ENCODE measurements around the gene ZNF438. TPM values are rescaled to one million over a fixed set of nuclear protein-coding genes. Genes with fewer than 3 reads are reported as not detected.

ZNF438 gene
- total and polyA plus RNA-seq, 9 donors: 10.5 to 14.5 (median 12.7) TPM

DNA sequence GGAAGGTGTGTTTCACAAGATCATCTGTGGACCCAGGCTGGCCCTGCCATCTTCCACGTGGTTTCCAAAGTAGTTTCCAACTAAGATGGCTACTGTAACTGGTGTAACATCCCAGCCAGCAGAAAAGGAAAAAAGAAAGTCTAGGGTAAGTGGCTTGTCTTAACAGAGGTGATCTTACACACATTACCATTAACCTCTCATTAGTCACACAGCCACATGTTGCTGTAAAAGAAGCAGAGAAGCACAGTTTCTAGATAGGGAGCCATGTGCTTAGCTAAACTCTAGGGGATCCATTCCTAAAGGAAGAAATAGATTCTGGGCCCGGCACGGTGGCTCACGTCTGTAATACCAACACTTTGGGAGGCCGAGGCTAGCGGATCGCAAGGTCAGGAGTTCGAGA lies 54.3 kb downstream of the ZNF438 start:
- H3K27ac ChIP-seq (ENCODE audit: low read length): no peak overlapping the region
- WGBS (ENCODE audit: insufficient coverage): 78% methylated on average over 7 of the region's 8 CpGs
- H3K27me3 ChIP-seq (ENCODE audit: control insufficient read depth, insufficient read depth, low read length): no peaks in the 10 kb centered on the region
- DNase-seq: no peak
- peaks cover 2% of the 10 kb centered on the region for H3K9me3 ChIP-seq (replicated peaks; ENCODE audit: control insufficient read depth, low read depth, low read length)
- peaks cover 17% of the 10 kb centered on the region for H3K4me1 ChIP-seq (ENCODE audit: control insufficient read depth, insufficient read depth, low read length)
- no peak overlapping the region for H3K4me3 ChIP-seq (ENCODE audit: low read length)
- peaks cover 2% of the 10 kb centered on the region for H3K36me3 ChIP-seq (ENCODE audit: control insufficient read depth, insufficient read depth, low read length)

DNA sequence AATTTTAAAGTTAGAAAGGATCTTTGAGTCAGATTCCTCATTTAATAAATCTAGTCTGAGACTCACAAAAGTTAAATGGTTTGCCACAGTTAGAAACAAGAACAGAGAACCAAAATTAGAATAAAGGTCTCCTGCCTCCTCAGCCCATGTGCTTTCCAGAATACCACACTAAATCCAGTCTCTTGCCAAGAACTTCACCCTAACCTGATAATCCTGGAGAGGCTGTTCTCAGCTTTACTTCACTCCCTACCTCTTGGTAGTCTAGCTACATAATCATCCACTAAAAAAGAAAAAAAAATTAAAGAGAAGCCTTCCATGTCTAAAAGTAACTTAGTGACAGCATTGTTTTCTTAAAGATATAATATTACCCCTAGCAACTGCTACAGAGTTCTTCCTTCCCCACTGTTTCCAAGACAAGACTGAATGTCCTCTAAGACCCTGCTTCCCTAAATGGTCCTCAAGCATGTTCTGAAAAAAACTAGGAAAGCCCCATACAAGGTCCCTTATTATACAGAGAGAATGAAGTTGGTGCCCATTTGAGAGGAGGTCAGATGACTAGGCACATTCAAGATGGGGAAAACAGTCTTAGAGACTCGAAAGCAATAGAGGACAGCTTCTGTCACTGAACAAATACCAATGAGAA lies 56.8 kb downstream of the ZNF438 start:
- Histone ChIP-seq H3K27ac (ENCODE audit: low read length) (peak overlapping the region; percentile 59), H3K9me3 (replicated peaks; ENCODE audit: control insufficient read depth, low read depth, low read length) (peaks cover 2% of the 10 kb centered on the region), H3K4me1 (ENCODE audit: control insufficient read depth, insufficient read depth, low read length) (peaks cover 13% of the 10 kb centered on the region), H3K36me3 (ENCODE audit: control insufficient read depth, insufficient read depth, low read length) (peaks cover 2% of the 10 kb centered on the region), H3K27me3 (ENCODE audit: control insufficient read depth, insufficient read depth, low read length) (no peaks in the 10 kb centered on the region), H3K4me3 (ENCODE audit: low read length) (no peak overlapping the region)
- DNase-seq: peak; percentile 64
- 100% methylated on average over 1 of the region's 1 CpG for WGBS (ENCODE audit: insufficient coverage)

DNA sequence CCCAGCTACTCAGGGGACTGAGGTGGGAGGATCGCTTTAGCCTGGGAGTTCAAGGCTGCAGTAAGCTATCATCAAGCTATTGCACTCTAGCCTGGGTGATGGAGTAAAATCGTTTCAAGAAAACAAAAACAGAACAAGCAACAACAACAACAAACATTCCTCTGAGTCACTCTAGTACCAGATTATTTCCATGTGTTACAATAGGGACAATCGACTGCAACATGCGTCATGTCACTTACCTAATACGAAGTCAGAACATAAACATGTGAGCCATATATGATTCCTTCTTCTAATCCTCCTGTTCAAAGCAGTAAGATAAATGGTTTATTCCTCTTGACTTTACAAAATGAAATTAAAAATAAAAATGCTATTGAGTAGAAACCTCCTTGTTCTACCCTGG lies 57.3 kb downstream of the ZNF438 start:
- Histone ChIP-seq H3K36me3 (ENCODE audit: control insufficient read depth, insufficient read depth, low read length) (peaks cover 2% of the 10 kb centered on the region), H3K9me3 (replicated peaks; ENCODE audit: control insufficient read depth, low read depth, low read length) (peaks cover 2% of the 10 kb centered on the region), H3K4me3 (ENCODE audit: low read length) (no peak overlapping the region), H3K27me3 (ENCODE audit: control insufficient read depth, insufficient read depth, low read length) (no peaks in the 10 kb centered on the region), H3K27ac (ENCODE audit: low read length) (peak overlapping the region; percentile 59), H3K4me1 (ENCODE audit: control insufficient read depth, insufficient read depth, low read length) (peaks cover 13% of the 10 kb centered on the region)
- no peak for DNase-seq
- WGBS (ENCODE audit: insufficient coverage): no CpG with 5 or more reads among the region's 5 CpGs

DNA sequence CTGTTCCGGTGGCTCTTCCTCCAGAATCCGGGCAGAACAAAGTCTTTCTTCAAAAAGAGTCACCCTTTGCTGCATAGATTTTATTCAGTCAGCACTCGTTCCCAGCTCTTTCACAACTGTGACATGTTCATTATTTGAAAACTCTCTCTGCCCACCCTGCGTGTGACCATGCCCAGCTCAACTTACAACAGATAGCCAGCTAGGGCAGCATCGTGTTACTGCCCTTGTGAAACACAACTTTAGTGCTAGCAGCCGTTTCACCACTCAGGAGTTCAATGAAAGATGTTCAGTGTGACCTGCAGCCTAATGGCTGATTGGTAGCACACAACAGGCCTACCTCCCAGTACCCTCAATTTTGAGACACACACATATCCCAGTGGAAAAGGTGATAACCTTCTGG lies 57.9 kb downstream of the ZNF438 start:
- Histone ChIP-seq H3K36me3 (ENCODE audit: control insufficient read depth, insufficient read depth, low read length) (peaks cover 2% of the 10 kb centered on the region), H3K4me1 (ENCODE audit: control insufficient read depth, insufficient read depth, low read length) (peaks cover 13% of the 10 kb centered on the region), H3K4me3 (ENCODE audit: low read length) (no peak overlapping the region), H3K27me3 (ENCODE audit: control insufficient read depth, insufficient read depth, low read length) (no peaks in the 10 kb centered on the region), H3K27ac (ENCODE audit: low read length) (peak overlapping the region; percentile 59), H3K9me3 (replicated peaks; ENCODE audit: control insufficient read depth, low read depth, low read length) (no peaks in the 10 kb centered on the region)
- DNase-seq: peak; percentile 63
- 51% methylated on average over 6 of the region's 6 CpGs for WGBS (ENCODE audit: insufficient coverage)

DNA sequence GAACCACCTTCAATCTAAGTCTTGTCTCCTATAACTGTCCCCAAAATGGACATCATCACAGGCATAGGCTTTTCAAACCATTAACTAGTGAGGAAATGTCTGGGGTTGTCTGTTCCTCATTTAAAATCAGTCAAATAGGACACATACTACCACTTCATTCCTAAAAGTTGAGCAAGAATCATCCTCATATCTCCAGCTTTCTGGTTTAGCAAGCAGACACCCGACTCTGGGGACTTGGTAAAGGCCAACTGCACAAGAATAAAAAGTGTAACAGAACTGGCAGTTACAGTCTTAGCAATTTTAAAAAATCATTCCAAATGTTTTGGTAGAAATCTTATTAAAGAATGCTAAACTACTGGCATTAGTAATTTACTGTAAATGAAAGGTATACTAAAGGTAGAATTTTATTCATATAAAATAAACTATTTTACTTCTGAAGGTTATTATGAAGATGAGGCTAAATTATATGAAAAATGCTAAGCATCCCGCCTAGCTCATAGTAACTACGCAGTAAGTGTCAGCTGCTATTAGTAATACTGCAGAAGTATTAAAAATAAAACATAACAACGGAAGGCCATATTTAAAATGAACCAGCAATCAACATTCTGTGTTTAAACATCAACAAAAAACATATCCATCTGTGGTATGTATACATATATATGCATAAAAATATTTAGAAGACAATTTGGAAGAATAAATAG lies 60.8 kb downstream of the ZNF438 start:
- H3K27ac ChIP-seq (ENCODE audit: low read length): peak overlapping the region; percentile 77
- peaks cover 21% of the 10 kb centered on the region for H3K4me1 ChIP-seq (ENCODE audit: control insufficient read depth, insufficient read depth, low read length)
- WGBS (ENCODE audit: insufficient coverage): no CpG with 5 or more reads among the region's 4 CpGs
- no peaks in the 10 kb centered on the region for H3K9me3 ChIP-seq (replicated peaks; ENCODE audit: control insufficient read depth, low read depth, low read length)
- DNase-seq: peak; percentile 58
- H3K4me3 ChIP-seq (ENCODE audit: low read length): no peak overlapping the region
- peaks cover 2% of the 10 kb centered on the region for H3K36me3 ChIP-seq (ENCODE audit: control insufficient read depth, insufficient read depth, low read length)
- no peaks in the 10 kb centered on the region for H3K27me3 ChIP-seq (ENCODE audit: control insufficient read depth, insufficient read depth, low read length)

DNA sequence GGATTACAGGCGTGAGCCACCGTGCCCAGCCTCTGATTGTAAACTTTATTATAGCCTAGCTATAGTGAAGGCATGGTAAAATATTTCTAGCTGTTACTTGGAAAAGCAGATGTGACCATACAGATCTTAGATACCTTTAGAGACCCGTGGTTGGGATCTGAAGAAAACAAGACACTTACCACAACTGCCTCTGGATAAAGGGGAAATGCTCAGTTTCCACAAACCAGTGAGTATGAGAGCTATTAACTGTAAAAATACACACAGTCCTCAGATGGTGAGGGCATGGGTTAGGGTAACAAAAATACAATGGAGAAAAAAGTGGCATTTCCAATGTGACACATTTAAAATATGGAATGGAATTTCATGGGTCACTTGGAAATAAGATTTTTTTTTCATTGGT lies 63.0 kb downstream of the ZNF438 start:
- WGBS (ENCODE audit: insufficient coverage): no CpG with 5 or more reads among the region's 3 CpGs
- Histone ChIP-seq H3K27me3 (ENCODE audit: control insufficient read depth, insufficient read depth, low read length) (no peaks in the 10 kb centered on the region), H3K27ac (ENCODE audit: low read length) (peak overlapping the region; percentile 85), H3K4me1 (ENCODE audit: control insufficient read depth, insufficient read depth, low read length) (peaks cover 12% of the 10 kb centered on the region), H3K9me3 (replicated peaks; ENCODE audit: control insufficient read depth, low read depth, low read length) (no peaks in the 10 kb centered on the region), H3K4me3 (ENCODE audit: low read length) (no peak overlapping the region), H3K36me3 (ENCODE audit: control insufficient read depth, insufficient read depth, low read length) (no peaks in the 10 kb centered on the region)
- no peak for DNase-seq

DNA sequence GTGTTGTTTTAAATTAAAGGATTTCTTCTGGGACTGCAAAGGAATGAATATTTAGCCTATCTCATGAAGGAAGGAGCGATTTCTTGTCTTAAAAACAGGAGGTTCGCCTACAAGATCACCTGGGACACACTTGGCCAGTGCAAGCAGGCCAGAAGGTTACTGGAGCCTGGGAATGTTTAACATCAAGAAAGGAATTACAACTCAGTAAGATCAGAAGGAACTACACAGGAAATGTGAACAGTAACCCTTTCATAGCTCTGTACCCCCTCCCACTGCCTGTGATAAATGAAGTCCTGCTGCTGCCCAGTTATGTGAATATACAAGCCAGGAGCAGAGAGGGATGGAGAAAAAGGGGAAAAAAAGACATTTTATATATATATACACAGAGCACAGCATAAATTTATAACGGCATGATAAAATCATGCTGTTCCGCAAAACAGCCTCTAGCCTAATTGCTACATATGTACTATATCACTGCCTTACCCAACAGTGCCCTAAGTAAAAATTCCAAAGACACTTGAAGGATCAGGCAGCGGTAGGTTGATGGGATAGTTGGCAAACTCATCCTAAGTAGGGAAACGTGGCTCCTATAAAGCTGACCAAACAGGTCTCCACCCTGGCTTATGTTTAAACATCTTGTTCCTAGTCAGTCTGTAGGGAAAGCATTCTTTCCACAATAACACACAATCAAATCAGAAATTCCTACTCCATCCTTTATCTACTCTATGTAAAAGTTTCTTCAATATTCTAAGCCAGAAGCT lies 63.8 kb downstream of the ZNF438 start:
- Histone ChIP-seq H3K27ac (ENCODE audit: low read length) (peak overlapping the region; percentile 85), H3K27me3 (ENCODE audit: control insufficient read depth, insufficient read depth, low read length) (no peaks in the 10 kb centered on the region), H3K36me3 (ENCODE audit: control insufficient read depth, insufficient read depth, low read length) (no peaks in the 10 kb centered on the region), H3K9me3 (replicated peaks; ENCODE audit: control insufficient read depth, low read depth, low read length) (no peaks in the 10 kb centered on the region), H3K4me1 (ENCODE audit: control insufficient read depth, insufficient read depth, low read length) (peaks cover 11% of the 10 kb centered on the region), H3K4me3 (ENCODE audit: low read length) (no peak overlapping the region)
- WGBS (ENCODE audit: insufficient coverage): no CpG with 5 or more reads among the region's 6 CpGs
- DNase-seq: peak; percentile 94

DNA sequence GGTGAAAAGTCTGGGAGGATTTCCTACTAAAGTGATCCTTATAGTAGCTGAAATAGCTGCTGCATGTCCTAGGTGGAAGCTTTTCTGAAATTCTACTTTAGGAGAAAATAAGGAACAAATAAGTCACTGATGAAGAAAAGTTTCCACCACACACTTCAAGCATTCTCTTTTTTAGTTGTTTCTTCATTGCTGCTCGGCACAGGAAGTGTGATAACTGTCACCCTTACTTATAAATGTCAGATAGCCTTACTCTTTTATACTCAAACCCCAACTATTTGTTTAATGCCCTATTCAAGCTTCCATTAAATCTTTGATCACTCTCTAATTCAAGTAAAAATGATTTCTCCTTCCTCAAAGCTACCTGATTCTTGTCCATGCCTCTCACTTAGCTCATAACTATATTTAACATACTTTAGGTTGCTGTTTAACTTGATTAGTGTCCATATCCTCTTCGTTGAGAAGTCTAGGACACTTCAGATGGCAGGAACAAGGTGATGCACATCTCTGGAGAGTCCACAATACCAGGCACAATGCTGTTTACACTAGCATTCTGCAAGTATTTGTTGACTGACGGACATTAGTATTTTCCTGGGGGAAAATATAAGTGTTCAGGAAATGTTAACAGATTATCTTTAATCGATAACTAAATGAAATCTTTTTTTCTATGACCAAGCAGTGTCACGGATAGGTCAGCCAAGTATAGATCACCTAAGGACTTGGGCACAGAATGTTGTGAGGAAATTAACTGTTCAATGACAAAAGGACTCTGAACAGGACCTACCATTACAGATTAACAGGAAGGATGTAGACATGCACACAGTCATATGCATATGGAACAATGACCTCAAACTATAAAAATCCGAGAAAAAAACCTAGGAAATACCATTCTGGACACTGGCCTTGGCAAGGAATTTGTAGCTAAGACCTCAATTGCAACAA lies 67.4 kb downstream of the ZNF438 start:
- Histone ChIP-seq H3K27me3 (ENCODE audit: control insufficient read depth, insufficient read depth, low read length) (no peaks in the 10 kb centered on the region), H3K4me1 (ENCODE audit: control insufficient read depth, insufficient read depth, low read length) (peaks cover 8% of the 10 kb centered on the region), H3K27ac (ENCODE audit: low read length) (peak overlapping the region; percentile 42), H3K36me3 (ENCODE audit: control insufficient read depth, insufficient read depth, low read length) (no peaks in the 10 kb centered on the region), H3K4me3 (ENCODE audit: low read length) (no peak overlapping the region), H3K9me3 (replicated peaks; ENCODE audit: control insufficient read depth, low read depth, low read length) (no peaks in the 10 kb centered on the region)
- WGBS (ENCODE audit: insufficient coverage): 68% methylated on average over 2 of the region's 6 CpGs
- no peak for DNase-seq

DNA sequence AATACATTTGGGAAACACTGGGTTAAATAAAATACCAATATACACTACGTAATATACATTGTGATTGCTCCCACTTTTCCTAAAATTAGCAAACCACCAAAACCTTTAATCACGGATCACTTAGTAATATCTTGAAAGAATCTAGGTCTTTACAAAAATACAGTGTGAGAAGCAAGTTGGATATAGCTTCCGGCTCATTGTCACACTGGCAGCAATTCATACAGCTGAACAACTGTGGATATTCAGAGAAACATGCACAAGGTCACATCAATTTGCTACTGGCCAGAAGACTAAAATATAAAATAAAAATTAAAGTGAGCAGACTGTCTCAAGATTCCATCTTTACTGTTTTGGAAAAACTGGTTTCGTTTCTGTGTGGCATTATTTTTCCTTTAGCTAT lies 69.1 kb downstream of the ZNF438 start:
- peak; percentile 71 for DNase-seq
- Histone ChIP-seq H3K4me3 (ENCODE audit: low read length) (no peak overlapping the region), H3K36me3 (ENCODE audit: control insufficient read depth, insufficient read depth, low read length) (no peaks in the 10 kb centered on the region), H3K9me3 (replicated peaks; ENCODE audit: control insufficient read depth, low read depth, low read length) (no peaks in the 10 kb centered on the region), H3K27me3 (ENCODE audit: control insufficient read depth, insufficient read depth, low read length) (no peaks in the 10 kb centered on the region), H3K27ac (ENCODE audit: low read length) (peak overlapping the region; percentile 56), H3K4me1 (ENCODE audit: control insufficient read depth, insufficient read depth, low read length) (peaks cover 2% of the 10 kb centered on the region)
- WGBS (ENCODE audit: insufficient coverage): no CpG with 5 or more reads among the region's 4 CpGs

All from muscle of leg (tissue), 11 donors.